ENCODE results near the gene A3GALT2. TPM values are rescaled to one million over a fixed set of nuclear protein-coding genes. Genes with fewer than 3 reads are reported as not detected.

The A3GALT2 gene
- polyA plus RNA-seq, 1 donor from 2014 or later: 0.35 TPM

DNA sequence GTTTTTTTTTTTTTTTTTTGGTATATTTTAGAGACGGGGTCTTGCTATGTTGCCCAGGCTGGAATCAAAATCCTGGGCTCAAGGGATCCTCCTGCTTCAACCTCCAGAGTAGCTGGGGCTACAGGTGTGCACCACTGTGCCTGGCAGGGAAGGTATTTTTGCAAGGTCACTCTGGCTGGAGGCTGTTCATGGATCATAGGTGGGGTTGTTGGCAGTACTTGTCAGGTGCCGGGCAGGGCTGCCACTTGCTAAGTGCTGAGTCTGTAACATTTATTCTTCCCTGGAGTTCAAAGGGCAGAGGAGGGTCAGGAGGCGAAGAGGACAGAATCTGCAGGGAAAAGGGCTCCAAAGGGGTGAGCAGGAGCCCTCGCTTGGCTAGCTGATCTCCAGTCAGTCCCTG lies 24.1 kb downstream of the A3GALT2 start:
- H3F3A ChIP-seq (ENCODE audit: insufficient read depth, low read length, poor library complexity, severe bottlenecking): no peaks in the 10 kb centered on the region
- no peak overlapping the region for H3K4me3 ChIP-seq (ENCODE audit: low read length)
- H3K27me3 ChIP-seq (ENCODE audit: insufficient read depth, low read depth, low read length): no peaks in the 10 kb centered on the region
- H2AFZ ChIP-seq (ENCODE audit: low read depth, low read length): no peak overlapping the region
- TF ChIP-seq SMC3 (conservative IDR thresholded peaks at IDR 0.05; ENCODE audit: poor library complexity): no peak
- TF ChIP-seq CTCF (IDR thresholded peaks at IDR 0.05; ENCODE audit: poor library complexity, severe bottlenecking): no peak
- no peak for TF ChIP-seq RAD21 (conservative IDR thresholded peaks at IDR 0.05)
- TF ChIP-seq, protein P1, sequence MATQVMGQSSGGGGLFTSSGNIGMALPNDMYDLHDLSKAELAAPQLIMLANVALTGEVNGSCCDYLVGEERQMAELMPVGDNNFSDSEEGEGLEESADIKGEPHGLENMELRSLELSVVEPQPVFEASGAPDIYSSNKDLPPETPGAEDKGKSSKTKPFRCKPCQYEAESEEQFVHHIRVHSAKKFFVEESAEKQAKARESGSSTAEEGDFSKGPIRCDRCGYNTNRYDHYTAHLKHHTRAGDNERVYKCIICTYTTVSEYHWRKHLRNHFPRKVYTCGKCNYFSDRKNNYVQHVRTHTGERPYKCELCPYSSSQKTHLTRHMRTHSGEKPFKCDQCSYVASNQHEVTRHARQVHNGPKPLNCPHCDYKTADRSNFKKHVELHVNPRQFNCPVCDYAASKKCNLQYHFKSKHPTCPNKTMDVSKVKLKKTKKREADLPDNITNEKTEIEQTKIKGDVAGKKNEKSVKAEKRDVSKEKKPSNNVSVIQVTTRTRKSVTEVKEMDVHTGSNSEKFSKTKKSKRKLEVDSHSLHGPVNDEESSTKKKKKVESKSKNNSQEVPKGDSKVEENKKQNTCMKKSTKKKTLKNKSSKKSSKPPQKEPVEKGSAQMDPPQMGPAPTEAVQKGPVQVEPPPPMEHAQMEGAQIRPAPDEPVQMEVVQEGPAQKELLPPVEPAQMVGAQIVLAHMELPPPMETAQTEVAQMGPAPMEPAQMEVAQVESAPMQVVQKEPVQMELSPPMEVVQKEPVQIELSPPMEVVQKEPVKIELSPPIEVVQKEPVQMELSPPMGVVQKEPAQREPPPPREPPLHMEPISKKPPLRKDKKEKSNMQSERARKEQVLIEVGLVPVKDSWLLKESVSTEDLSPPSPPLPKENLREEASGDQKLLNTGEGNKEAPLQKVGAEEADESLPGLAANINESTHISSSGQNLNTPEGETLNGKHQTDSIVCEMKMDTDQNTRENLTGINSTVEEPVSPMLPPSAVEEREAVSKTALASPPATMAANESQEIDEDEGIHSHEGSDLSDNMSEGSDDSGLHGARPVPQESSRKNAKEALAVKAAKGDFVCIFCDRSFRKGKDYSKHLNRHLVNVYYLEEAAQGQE (IDR thresholded peaks at IDR 0.05; ENCODE audit: borderline replicate concordance): no peak
- TF ChIP-seq EP300 (conservative IDR thresholded peaks at IDR 0.05; ENCODE audit: poor library complexity, severe bottlenecking): no peak
- no peak for TF ChIP-seq TAF1 (IDR thresholded peaks at IDR 0.05; ENCODE audit: low read depth)
- no peak for TF ChIP-seq POLR2AphosphoS5 (IDR thresholded peaks at IDR 0.05)
- TF ChIP-seq MXI1 (conservative IDR thresholded peaks at IDR 0.05; ENCODE audit: poor library complexity, severe bottlenecking): no peak
- TF ChIP-seq EZH2 (IDR thresholded peaks at IDR 0.05; ENCODE audit: borderline replicate concordance, insufficient read depth, low read length, poor library complexity, severe bottlenecking): no peak
- no peak overlapping the region for H3K9ac ChIP-seq (ENCODE audit: low read length)
- H3K36me3 ChIP-seq (ENCODE audit: insufficient read depth, low read length): no peaks in the 10 kb centered on the region
- no peaks in the 10 kb centered on the region for H4K20me1 ChIP-seq (ENCODE audit: insufficient read depth)
- no peaks in the 10 kb centered on the region for H3K9me2 ChIP-seq (ENCODE audit: insufficient read depth, low read length)
- no peak overlapping the region for H3K4me2 ChIP-seq (ENCODE audit: low read length)
- no peak overlapping the region for H3K27ac ChIP-seq (ENCODE audit: low read length)
- no peaks in the 10 kb centered on the region for H3K9me3 ChIP-seq (ENCODE audit: low read length)
- no peaks in the 10 kb centered on the region for H3K79me2 ChIP-seq (replicated peaks; ENCODE audit: insufficient read depth, low read length)

DNA sequence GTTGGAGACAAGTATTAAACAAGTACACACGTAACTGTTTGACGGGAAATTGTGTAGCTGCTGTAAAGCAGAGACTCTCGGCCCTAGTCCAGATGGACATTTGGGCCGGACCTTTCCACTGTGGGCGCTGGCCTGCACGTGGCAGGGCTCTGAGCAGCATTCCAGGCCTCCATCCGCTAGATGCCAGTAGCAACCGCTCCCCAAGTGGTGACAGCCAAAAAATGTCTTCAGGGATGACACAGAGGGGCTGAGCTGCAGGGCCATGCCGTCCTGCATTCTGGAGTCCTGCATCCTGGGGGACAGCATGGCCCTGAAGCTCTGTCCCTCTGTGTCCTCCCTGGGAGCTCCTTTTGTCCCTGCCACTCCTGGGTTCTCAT lies 24.8 kb downstream of the A3GALT2 start:
- no peak overlapping the region for H3K27ac ChIP-seq (ENCODE audit: low read length)

More for the DNA sequence above, 24.8 kb downstream of the A3GALT2 start:
- no peaks in the 10 kb centered on the region for H3K36me3 ChIP-seq (ENCODE audit: insufficient read depth, low read length)
- H3K4me3 ChIP-seq (ENCODE audit: low read length): no peak overlapping the region
- H3K9me2 ChIP-seq (ENCODE audit: insufficient read depth, low read length): no peaks in the 10 kb centered on the region
- H4K20me1 ChIP-seq (ENCODE audit: insufficient read depth): no peaks in the 10 kb centered on the region
- H3K9me3 ChIP-seq (ENCODE audit: low read length): no peaks in the 10 kb centered on the region
- H2AFZ ChIP-seq (ENCODE audit: low read depth, low read length): no peak overlapping the region
- no peak overlapping the region for H3K4me2 ChIP-seq (ENCODE audit: low read length)
- no peaks in the 10 kb centered on the region for H3F3A ChIP-seq (ENCODE audit: insufficient read depth, low read length, poor library complexity, severe bottlenecking)
- no peak for TF ChIP-seq RAD21 (conservative IDR thresholded peaks at IDR 0.05)
- no peak for TF ChIP-seq SMC3 (conservative IDR thresholded peaks at IDR 0.05; ENCODE audit: poor library complexity)
- TF ChIP-seq MXI1 (conservative IDR thresholded peaks at IDR 0.05; ENCODE audit: poor library complexity, severe bottlenecking): no peak
- TF ChIP-seq EP300 (conservative IDR thresholded peaks at IDR 0.05; ENCODE audit: poor library complexity, severe bottlenecking): no peak
- TF ChIP-seq CTCF (IDR thresholded peaks at IDR 0.05; ENCODE audit: poor library complexity, severe bottlenecking): no peak
- TF ChIP-seq, protein P1 (IDR thresholded peaks at IDR 0.05; ENCODE audit: borderline replicate concordance): no peak
- TF ChIP-seq POLR2AphosphoS5 (IDR thresholded peaks at IDR 0.05): no peak
- TF ChIP-seq EZH2 (IDR thresholded peaks at IDR 0.05; ENCODE audit: borderline replicate concordance, insufficient read depth, low read length, poor library complexity, severe bottlenecking): no peak
- no peak for TF ChIP-seq TAF1 (IDR thresholded peaks at IDR 0.05; ENCODE audit: low read depth)
- no peaks in the 10 kb centered on the region for H3K79me2 ChIP-seq (replicated peaks; ENCODE audit: insufficient read depth, low read length)
- H3K27me3 ChIP-seq (ENCODE audit: insufficient read depth, low read depth, low read length): no peaks in the 10 kb centered on the region
- H3K9ac ChIP-seq (ENCODE audit: low read length): no peak overlapping the region
